HFFc6 (cell line): ENCODE results near the gene CGNL1. TPM values are rescaled to one million over a fixed set of nuclear protein-coding genes. Genes with fewer than 3 reads are reported as not detected.

ENCODE experiments used
- DNase-seq: peaks from one replicate; pipeline ENCODE4 v3.0.0-alpha.2; 2018
- H3K27ac Mint-ChIP-seq: 2 replicates; pipeline ENCODE4 v1.8.0; 2020; ENCODE audit warnings: mild to moderate bottlenecking, mixed read lengths
- H3K27me3 Mint-ChIP-seq: 2 replicates; pipeline ENCODE4 v1.8.0; 2021; ENCODE audit warnings: mild to moderate bottlenecking, moderate library complexity, mixed read lengths; ENCODE audit not compliant: insufficient read depth
- H3K36me3 Mint-ChIP-seq: 2 replicates; pipeline ENCODE4 v1.8.0; 2021; ENCODE audit warnings: low read depth, mixed read lengths
- H3K4me1 Mint-ChIP-seq: 2 replicates; pipeline ENCODE4 v1.8.0; 2020; ENCODE audit warnings: low read depth, mixed read lengths
- H3K4me3 Mint-ChIP-seq: 2 replicates; pipeline ENCODE4 v1.8.0; 2020; ENCODE audit warnings: mild to moderate bottlenecking, moderate library complexity, mixed read lengths
- H3K9me3 Mint-ChIP-seq: 2 replicates; pipeline ENCODE4 v1.8.0; 2020; ENCODE audit warnings: mild to moderate bottlenecking, mixed read lengths
- total RNA-seq, 6 experiments: library from RNA; stranded (reverse); fragmentation: NEBNext Ultra II Directional; extraction: Animal tissue kit (Norgen Biotek cat#: 25700); gene quantifications; 2 replicates in 1 of 6; 3 replicates in 5 of 6; pipeline ENCODE4 v1.2.3, GENCODE V29; 2021
- TF ChIP-seq, protein P1 (sequence below): fragments of 200-600 bp; sonication (generic); IDR thresholded peaks from 2 replicates; pipeline ENCODE4 v1.5.0; 2021; ENCODE audit warnings: antibody characterized with exemption, mild to moderate bottlenecking

Gene CGNL1
- total RNA-seq, 6 experiments from 2014 or later = 0.05 to 0.20 (median 0.10) TPM; not detected in 2

- no peak for DNase-seq
- Mint-ChIP-seq H3K27ac (no peak overlapping the region), H3K4me1 (peaks cover 20% of the 10 kb centered on the region), H3K9me3 (no peaks in the 10 kb centered on the region), H3K36me3 (no peaks in the 10 kb centered on the region), H3K27me3 (peaks cover 18% of the 10 kb centered on the region), H3K4me3 (no peak overlapping the region)
- TF ChIP-seq, protein P1, sequence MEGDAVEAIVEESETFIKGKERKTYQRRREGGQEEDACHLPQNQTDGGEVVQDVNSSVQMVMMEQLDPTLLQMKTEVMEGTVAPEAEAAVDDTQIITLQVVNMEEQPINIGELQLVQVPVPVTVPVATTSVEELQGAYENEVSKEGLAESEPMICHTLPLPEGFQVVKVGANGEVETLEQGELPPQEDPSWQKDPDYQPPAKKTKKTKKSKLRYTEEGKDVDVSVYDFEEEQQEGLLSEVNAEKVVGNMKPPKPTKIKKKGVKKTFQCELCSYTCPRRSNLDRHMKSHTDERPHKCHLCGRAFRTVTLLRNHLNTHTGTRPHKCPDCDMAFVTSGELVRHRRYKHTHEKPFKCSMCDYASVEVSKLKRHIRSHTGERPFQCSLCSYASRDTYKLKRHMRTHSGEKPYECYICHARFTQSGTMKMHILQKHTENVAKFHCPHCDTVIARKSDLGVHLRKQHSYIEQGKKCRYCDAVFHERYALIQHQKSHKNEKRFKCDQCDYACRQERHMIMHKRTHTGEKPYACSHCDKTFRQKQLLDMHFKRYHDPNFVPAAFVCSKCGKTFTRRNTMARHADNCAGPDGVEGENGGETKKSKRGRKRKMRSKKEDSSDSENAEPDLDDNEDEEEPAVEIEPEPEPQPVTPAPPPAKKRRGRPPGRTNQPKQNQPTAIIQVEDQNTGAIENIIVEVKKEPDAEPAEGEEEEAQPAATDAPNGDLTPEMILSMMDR = no peak
Observed at GRCh38 chr15:57547243-57547755, 171.0 kb downstream of the CGNL1 start.

GRCh38 chr15:57548351-57548750, 172.0 kb downstream of the CGNL1 start:
- peaks cover 26% of the 10 kb centered on the region for H3K4me1 Mint-ChIP-seq
- H3K27ac Mint-ChIP-seq = no peak overlapping the region
- no peaks in the 10 kb centered on the region for H3K9me3 Mint-ChIP-seq
- H3K36me3 Mint-ChIP-seq = no peaks in the 10 kb centered on the region
- H3K27me3 Mint-ChIP-seq = peaks cover 18% of the 10 kb centered on the region
- no peak overlapping the region for H3K4me3 Mint-ChIP-seq
- TF ChIP-seq, protein P1 = no peak
- DNase-seq = no peak

- H3K36me3 Mint-ChIP-seq = no peaks in the 10 kb centered on the region
- DNase-seq = no peak
- no peak overlapping the region for H3K27ac Mint-ChIP-seq
- H3K9me3 Mint-ChIP-seq = no peaks in the 10 kb centered on the region
- TF ChIP-seq, protein P1 = no peak
- no peak overlapping the region for H3K4me3 Mint-ChIP-seq
- peaks cover 26% of the 10 kb centered on the region for H3K4me1 Mint-ChIP-seq
- H3K27me3 Mint-ChIP-seq = peaks cover 14% of the 10 kb centered on the region
Observed at GRCh38 chr15:57548835-57549234, 172.5 kb downstream of the CGNL1 start.

DNA sequence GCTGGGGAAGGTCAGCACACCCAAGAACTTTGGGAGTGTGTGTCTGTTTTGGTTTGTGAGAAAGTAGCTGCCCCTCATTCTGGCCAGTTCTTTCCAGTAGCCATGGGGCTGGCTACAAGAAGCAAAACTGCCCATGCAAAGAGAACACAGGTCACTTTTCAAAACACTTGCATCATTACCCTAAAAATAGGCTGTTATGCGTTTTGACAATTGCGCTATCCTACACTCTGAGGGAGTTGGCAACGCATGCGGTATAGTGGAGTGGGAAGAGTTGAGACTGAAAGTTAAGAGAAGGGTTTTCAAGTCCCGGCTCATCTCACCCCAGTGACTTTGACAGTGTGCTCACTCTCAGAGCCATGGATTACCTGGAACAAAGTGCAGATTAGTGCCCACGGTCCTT, 173.6 kb downstream of the CGNL1 start:
- TF ChIP-seq, protein P1 = no peak
- peaks cover 8% of the 10 kb centered on the region for H3K27me3 Mint-ChIP-seq
- H3K4me3 Mint-ChIP-seq = no peak overlapping the region
- no peak for DNase-seq
- H3K27ac Mint-ChIP-seq = no peak overlapping the region
- H3K36me3 Mint-ChIP-seq = no peaks in the 10 kb centered on the region
- peaks cover 35% of the 10 kb centered on the region for H3K4me1 Mint-ChIP-seq
- H3K9me3 Mint-ChIP-seq = no peaks in the 10 kb centered on the region

GRCh38 chr15:57550640-57551039, 174.3 kb downstream of the CGNL1 start:
- no peaks in the 10 kb centered on the region for H3K36me3 Mint-ChIP-seq
- peaks cover 6% of the 10 kb centered on the region for H3K27me3 Mint-ChIP-seq
- no peaks in the 10 kb centered on the region for H3K9me3 Mint-ChIP-seq
- H3K4me1 Mint-ChIP-seq = peaks cover 42% of the 10 kb centered on the region
- TF ChIP-seq, protein P1 = no peak
- DNase-seq = no peak
- H3K4me3 Mint-ChIP-seq = no peak overlapping the region
- H3K27ac Mint-ChIP-seq = peak overlapping the region; percentile 90; the same call in 1 of the 2 replicates
